GM12801 (cell line): ENCODE data around the gene DRC1.

Experiments used
- CTCF ChIP-seq: IDR thresholded peaks from one replicate; pipeline ENCODE4 v1.5.1; 2011; ENCODE audit warnings: control low read depth; ENCODE audit not compliant: insufficient read length; ENCODE audit errors: extremely low read depth

The DRC1 gene

GRCh38 chr2:26485725-26486418, 84.2 kb downstream of the DRC1 start:
- TF ChIP-seq CTCF = no peak

GRCh38 chr2:26486789-26487188, 85.1 kb downstream of the DRC1 start:
- TF ChIP-seq CTCF = no peak

GRCh38 chr2:26487192-26487591, 85.5 kb downstream of the DRC1 start:
- no peak for TF ChIP-seq CTCF

- TF ChIP-seq CTCF = no peak
Measured at GRCh38 chr2:26488463-26489212, 86.9 kb downstream of the DRC1 start.

- TF ChIP-seq CTCF = no peak
Measured at GRCh38 chr2:26489213-26489850, 87.6 kb downstream of the DRC1 start.

GRCh38 chr2:26491563-26492167, 89.9 kb downstream of the DRC1 start:
- TF ChIP-seq CTCF = no peak

GRCh38 chr2:26492749-26493515, 91.2 kb downstream of the DRC1 start:
- no peak for TF ChIP-seq CTCF
